Measurements from ENCODE around the gene DDO.
A peak's percentile ranks its signal among the peaks of the same experiment; 100 is the strongest.
"Not testable (repeated sequence)": the region's sequence is repeated elsewhere in the genome, so short reads cannot be mapped to it uniquely, and the experiment has no call there.

The DDO gene

DNA sequence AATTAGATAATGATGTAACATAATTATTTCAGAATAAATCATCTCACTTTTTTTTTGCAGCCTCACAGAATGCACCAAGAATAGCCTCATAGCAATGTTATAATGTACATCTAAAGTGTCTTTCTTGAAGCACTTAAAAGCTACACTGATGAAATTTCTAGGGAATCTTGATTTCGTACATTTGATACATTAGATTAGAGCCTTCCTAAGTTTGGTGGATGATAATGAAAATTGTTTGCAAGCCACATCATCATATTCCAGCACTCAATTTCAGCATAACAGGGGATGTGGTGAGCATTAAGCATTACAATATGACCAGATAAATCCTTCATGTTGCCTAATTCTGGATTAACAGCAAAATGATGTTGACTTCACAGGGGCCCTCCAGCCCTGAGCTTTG is 47.5 kb downstream of the DDO start:
- no peak for DNase-seq (ENCODE audit: low read depth in 2 of 2)

DNA sequence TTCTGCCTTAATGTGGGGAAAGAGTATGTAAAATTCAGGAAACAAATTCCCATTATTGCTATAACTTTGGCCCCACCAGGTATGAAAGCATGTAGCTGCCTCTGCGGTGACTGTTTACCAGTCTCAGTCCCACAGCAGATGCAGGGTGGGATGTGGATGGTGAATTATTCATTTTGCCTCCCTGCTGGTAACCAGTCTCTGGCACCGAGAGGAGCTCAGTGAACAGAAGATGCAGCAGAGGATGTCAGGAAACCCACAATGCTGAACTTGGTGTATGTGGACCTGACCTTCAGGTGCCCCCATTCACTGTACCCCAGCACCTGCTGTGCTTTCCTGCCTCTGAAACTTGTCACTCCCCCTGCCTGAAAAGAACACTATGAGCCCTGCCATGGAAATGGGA is 48.4 kb downstream of the DDO start:
- no peak for DNase-seq (ENCODE audit: low read depth in 2 of 2)

DNA sequence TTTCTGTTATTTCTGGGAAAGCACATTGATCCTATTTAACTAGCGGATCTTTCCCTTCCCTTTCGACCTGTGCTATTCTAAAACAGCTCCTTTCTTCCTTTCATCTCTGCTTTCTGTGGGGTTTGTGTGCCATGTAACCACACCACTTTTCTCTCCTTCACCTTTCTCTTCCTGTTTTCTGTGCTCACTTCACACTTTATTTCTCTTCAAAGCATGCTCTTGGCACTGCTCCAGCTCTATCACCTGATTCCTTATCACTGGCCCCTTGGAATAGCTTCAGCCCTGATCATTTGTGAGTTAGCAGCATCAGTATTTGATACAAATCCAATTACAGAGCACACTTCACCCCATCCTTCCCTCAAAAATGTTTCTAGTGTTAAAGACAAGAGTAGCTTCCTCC is 49.1 kb downstream of the DDO start:
- no peak for DNase-seq (ENCODE audit: low read depth in 2 of 2)

DNA sequence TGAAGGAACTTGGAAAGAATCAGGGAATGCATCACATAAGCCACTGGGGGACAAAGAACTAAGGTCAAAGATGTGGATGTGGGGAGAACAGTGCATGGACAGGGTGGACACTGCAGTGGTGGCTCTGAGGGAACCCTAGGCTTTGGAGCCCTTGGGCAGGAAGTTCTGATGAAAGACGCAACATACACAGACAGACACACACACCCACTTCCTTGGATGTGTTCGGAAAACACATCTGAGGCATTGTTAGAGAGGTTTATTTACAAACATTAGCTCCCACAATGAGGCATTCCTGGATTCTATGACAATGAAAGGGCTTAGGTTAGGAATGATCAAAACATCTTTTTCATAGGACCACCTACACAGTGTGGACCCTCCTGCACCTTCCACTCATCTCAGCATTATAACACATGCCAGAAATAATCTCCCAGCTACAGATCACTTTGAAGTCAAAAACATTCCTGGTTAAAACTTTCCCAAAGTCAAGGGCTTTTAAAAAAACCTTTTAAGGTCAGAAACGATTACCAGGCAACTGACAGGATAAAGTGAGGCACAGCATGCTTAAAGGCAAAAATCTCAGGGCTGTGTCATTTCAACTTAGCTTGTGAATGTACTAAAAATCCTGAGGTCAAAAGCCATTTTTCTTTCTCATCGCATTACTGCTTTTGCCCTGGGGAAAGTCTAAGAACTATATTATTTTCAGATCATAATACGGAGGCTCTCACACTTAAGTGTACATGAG is 50.8 kb downstream of the DDO start:
- no peak for DNase-seq (ENCODE audit: low read depth in 2 of 2)

DNA sequence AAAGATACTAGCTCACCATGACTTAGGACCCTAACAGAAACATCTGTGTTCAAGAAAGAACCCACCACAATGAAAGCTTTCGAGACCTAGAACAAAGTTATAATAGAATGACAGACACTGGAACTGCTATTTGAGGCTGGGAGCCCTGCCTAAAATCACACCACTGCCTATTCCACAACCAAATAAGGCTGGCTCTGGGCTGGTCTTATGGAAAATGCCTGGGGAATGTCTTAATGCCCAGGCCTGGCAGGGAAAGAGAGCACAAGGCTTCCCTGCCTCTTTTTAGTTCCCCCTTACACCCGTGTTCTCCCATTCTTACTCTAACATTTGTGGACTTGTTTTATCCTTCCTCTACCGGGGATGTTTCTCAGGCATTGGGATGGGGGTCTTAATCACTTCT is 51.6 kb downstream of the DDO start:
- no peak for DNase-seq (ENCODE audit: low read depth in 2 of 2)

DNA sequence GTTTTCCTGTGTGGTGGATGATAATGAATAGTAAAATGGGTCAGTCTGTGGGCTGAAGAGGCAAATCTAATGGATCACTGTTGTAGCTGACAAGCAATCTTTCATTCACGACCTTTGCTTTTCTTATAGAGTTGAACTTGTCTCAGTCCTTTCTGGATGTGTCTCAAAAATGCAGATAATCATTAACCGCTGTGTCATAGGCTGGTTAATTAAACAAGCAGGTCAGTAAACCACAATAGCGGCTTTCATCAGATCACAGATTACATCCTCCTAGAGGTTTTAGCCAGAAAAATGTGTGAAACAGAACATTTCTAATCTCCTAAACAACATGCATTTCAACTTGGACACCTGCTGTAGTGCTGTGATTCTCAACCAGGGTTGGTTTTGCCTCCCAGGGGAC is 54.7 kb downstream of the DDO start:
- DNase-seq (ENCODE audit: low read depth in 2 of 2), result no peak

DNA sequence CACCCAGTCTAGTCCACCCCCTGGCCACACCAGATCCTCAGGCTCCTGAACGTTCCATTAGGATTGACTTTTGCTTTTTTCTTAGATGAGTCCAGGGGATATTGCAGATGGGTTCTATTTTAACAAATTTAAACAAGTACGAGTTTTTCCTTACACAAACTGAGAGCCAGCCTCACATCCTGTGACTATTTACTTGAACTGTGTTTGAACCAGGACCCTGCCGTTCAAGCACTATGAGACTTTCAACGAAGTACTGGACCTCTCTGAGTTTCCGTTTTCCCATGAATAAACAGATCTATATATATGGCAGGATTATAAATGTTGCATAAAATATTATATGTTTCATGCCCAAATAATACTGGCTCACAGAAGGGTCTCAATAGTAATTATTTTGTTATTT is 55.8 kb downstream of the DDO start:
- DNase-seq (ENCODE audit: low read depth in 2 of 2), result no peak

DNA sequence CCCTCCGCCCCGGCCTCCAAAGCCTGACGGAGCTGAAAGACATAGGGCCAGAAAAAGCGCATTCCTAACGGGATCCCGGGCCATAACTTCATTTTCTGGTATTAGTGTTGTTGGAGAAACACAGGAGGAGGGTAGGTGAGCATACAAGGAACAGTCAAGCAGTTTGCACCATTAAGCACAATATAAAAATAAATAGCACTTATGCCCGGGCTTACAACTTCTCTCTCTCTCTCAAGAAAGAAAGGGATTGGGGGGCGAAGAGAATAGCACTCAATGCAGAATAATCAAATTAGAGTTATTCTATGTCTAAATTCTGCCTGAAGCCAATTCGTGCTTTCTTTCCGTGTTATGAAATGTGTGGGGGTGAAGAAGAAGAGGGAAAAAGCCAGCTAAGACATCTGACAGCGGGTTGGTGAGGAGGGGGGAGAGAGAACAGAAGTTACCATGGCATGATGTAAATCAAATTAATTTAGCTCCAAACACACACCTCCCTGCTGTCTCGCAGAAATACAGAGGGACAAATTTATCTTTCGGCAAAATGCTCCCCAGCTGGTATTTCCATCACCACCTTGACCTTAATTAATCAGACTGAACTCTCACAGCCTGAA is 56.7 kb downstream of the DDO start:
- DNase-seq (ENCODE audit: low read depth in 2 of 2), result no peak

DNA sequence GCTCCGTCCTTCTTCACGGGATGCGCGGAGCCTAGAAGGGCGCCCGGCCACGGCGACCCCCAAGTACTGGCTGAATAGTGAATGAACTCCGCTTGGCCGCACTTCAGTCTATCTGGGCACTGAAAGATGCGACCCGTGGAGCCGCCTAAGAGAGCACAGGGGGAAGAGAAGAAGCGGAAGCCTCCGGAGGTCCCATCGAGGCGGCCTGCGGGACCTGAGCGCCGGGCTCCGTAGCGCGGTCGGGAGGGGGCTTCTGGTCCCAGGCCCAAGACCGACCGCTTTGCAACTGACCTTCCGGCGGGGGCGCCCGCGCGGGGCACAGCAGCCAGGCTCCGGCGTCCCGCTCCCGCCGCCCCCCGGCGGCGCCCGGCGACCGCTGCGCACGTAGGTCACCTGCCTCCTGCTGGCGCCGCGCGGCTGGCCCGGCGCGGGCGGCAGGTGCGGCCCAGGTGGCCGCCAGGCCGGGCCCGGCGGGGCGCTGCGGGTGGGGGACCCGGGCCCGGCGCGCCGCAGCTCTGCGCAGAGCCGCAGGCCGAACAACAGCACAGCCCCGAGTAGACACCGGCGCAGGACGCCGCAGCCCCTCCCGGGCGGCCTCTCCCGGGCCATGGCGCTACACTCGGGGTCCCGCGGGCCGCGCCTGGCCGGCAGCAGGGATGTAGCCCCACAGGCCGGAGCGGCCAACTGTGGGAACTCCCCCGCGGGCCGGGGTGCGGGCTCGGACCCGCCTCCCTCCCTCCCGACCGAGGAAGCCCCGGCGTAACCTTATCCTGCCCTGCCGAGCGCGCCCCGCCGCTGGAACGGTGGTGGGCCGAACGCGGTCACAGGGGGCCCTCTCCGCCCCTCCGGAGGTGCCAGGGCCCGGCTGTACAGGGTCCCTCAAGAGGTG is 57.5 kb downstream of the DDO start, which contains the start of gene METTL24:
TSS of gene METTL24 (minus strand) at position 686 of the 889 bp plus-strand sequence. CDS start at position 609, 77 bp downstream.
- DNase-seq (ENCODE audit: low read depth in 2 of 2), result peak in 1 of 2 donors; percentile 14

DNA sequence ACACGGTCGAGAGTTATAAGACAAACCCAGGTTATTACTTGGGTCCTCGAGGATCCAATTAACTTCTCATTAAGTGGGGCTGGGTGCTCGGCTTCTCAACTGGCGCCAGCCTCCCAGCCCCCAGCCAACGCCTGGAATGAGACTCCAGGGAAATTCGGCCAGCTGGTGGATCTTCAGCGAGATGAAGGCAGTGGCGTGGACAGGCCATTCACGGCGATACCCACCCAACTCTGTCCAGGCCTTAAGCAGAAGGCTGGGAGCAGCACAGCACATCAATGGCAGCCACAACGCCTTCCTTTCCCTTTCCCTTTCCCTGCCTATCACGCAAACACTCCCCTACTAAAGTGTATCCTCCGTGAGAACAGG is 58.1 kb downstream of the DDO start:
- DNase-seq (ENCODE audit: low read depth in 2 of 2), result no peak

DNA sequence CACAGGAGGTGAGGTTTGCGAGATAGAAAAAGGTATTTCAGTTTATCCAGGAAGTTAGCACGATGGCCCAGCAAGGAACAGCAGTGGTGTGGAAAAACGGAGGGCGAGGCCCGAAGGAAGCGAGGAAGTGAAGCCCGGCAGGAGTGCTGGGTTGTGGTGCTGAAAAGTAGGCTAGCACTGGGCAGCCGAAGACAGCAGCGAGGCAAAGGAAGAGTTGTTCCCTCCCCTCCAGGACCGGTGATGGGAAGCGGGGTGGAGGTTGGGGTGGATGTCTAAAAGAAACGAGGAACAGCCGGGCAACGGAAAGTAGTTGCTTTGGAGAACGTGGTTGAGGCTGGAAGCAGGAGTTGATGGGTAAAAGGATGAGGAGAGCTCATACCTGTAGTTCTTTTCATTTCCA is 58.6 kb downstream of the DDO start:
- no peak for DNase-seq (ENCODE audit: low read depth in 2 of 2)

DNA sequence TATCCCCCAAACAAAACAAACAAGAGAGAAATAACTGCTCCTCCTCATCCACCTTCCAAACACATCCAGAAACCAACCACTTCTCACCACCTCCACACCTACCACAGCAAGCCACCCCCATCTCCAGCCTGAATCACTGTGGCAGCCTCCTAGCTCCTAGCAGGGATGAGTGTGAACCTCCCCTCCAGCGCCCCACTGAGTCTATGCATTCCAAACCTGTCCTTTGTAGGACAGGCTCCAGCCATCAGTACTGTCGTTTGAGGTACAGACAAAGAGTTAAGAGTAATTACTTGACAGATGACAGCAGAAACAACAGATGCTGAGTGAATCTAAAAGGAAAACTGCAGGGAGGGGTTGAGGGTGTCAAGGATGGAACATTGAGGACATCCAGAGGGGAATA is 59.6 kb downstream of the DDO start:
- no peak for DNase-seq (ENCODE audit: low read depth in 2 of 2)

DNA sequence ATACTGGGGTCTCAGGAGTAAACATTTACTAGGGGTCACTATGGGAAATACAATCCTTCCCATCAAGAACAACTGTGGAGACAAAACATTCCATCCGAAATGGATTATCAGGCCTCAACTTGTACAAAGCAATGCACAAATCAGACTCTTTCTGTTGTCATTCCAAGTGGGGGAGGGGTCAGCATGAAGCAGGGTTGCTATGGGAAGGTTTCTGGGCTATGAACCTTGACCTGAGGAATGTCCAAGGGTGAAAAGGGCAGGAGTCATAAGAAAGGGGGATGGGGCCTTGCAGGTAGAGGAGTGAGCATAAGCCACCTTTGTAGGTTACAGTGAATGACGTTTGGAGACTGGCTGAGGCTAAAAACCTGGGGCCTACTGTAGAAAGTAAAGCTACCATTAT is 60.4 kb downstream of the DDO start:
- DNase-seq (ENCODE audit: low read depth in 2 of 2), result no peak

DNA sequence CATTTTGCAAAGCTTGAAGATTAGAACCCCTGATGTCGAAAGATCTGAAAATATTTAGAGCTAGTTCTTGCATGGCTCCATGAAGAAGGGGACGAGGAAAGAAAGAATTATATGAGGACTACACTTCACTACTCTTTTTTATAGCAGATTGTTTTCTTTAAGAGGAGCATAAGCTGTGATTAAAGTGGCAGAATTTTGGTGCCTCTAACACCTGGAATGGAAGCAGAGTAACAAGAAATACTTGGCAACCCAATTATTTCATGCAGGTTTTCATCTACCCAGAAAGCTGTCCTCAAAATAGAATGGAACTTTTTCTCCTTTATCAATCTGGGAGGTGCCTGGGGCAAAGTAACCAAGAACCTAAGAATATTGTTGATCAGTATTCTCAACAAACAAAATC is 61.2 kb downstream of the DDO start:
- DNase-seq (ENCODE audit: low read depth in 2 of 2), result no peak

DNA sequence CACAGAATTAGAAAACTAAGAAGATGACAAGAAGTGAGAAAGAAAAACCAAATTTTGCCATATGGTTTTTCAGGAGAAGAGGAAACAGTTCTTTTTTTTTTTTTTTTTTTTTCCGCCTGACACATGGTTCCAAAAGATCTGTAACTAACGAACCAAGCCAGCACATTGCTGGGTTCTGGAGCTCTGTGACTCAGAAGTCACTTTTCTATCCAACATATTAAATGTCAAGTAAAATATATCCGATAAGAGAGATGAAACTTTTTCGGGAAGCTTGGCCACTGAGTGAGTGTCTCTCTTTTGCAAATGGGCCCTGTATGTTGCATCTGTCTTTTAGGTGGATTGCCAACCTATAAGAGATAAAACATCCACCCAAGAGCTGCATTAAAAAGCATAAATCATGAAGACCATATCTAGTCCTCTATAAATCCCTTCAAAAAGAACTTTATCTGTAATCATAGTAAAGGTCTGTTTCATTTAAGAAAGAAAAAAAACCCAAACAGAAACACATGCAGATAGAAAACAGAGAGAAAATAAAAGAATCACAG is 61.8 kb downstream of the DDO start:
- no peak for DNase-seq (ENCODE audit: low read depth in 2 of 2)

DNA sequence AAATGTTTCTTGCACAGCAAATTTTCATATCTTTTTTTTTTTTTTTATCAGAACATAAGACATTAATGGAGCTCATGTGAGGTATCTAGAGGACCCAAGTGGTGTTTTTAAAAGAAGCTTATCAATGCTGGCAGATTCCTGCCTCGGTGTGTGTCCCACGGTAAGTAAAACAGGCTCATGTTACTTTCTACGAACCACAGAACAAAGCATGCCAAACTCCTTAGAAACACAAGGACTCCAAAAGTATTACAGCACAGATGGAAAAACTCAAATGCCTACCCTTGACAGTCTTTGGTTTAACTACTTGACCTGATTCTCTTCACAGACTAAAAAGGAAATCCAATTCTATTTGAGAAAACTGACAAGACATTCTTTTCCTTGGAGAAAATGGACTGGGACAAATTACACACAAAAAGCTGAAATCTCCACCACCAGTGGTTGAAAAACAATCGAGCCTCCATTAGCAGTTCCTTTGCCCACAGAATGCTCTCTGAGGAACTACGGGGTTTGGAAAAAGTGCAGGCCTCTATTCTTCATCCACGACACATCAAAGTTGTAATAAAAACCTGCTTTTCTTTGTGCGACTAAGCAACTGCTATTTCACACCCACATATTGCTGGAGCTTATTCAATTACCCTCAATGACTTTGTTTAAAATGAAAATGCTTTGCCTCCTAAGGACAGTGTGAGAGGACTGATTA is 62.7 kb downstream of the DDO start:
- DNase-seq (ENCODE audit: low read depth in 2 of 2), result no peak

DNA sequence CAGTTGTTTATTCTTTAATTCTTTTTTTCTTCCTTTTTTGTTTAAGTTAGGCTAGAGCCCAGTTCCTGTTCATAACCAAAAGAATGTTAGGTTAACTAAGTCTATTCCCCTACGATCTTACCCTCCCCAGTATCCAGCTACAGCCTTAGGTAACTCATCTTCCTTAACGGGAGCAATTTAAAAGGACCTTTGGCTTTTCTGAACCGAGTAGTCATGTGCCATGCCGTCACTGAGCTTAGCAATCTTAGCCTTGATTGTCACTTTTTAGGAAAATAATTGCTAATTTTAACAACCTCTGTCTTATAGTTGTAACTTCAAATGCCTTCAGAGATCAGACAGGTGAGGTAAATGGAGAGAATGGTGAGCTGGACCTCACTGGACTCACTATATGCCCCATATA is 63.4 kb downstream of the DDO start:
- DNase-seq (ENCODE audit: low read depth in 2 of 2), result no peak

DNA sequence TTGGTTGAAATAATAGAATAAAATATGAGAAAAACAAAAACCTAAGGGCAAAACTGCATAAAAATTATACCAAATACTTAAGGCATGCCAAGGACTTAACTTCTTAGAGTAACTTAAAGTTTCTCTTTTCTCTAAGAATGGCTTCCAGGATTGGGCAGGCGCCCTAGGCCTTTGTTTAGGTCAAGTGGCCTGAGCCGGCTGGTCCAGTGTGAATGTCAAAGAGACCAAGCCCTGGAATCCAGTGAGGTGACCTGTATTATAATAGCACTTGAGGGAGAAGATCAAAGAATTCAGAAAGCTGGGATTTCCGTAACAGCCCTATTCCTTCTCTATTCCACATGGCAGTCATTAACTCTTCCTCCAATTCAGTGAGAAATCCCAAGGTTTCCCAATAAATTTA is 63.8 kb downstream of the DDO start:
- DNase-seq (ENCODE audit: low read depth in 2 of 2), result no peak

DNA sequence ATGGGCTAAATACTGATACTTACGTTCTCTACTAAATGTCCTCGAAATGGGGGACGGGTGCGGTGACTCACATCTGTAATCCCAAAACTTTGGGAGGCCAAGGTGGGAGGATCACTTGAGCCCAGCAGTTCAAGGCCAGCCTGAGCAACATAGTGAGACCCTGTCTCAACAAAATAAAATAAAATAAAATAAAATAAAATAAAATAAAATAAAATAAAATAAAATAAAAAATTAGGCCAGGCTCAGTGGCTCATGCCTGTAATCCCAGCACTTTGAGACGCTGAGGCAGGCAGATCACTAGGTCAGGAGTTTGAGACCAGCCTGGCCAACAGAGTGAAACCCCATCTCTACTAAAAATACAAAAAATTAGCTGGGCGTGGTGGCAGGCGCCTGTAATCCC is 64.8 kb downstream of the DDO start:
- not testable (repeated sequence) for DNase-seq (ENCODE audit: low read depth in 2 of 2)

DNA sequence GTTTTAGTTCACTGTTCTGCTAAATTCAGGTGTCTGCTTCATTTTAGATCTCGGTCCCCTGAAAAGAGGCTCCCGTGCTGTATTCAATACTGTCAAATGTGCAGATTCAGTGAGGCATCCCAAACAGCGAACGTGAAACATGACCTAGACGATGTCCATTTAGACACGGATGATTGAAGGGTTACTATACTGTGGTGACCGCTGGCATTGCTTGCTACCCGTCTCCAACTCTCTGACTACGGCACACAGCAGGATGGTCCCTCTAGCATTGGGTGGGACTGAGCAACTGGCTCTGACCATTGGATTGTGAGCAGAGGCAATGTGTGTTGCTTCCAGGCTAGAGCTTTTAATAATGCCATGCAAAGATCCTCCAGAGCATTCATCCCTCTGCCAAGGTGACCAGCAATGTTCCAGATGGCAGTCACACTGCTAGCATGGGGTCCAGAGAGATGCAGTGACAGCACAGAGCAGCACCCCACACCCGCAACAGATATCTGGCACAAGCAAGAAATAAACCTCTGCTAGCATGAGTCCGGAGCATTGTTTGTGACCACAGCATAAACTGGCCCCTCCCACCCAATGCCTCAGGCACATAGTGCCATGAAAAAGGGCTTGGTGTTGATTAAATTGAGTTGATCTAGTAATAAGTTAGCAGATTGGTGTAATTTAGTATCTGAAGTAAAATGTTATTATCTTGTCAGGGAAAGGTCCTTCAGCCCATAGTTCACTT is 66.2 kb downstream of the DDO start:
- no peak for DNase-seq (ENCODE audit: low read depth in 2 of 2)

DNA sequence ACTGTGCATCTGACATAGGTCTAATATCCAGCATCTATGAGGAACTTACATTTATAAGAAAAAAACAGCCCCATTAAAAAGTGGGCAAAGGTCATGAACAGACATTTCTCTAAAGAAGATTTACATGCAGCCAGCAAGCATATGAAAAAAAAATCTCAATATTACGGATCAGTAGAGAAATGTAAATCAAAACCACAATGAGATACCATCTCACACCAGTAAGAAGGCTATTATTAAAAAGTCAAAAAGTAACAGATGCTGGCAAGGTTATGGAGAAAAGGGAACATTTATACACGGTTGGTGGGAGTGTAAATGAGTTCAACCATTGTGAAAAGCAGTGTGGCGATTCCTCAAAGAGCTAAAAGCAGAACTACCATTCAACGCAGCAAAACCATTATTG is 70.3 kb downstream of the DDO start:
- DNase-seq (ENCODE audit: low read depth in 2 of 2), result no peak
